Measurements from ENCODE around the gene RPL22.

RPL22 gene

GRCh38 chr1:6175411-6175828 lies 24.0 kb downstream of the RPL22 start:
- no peak for DNase-seq (ENCODE audit: extremely low read depth in 1 of 2, low read depth in 1 of 2)

GRCh38 chr1:6174621-6175410 lies 24.6 kb downstream of the RPL22 start:
- no peak for DNase-seq (ENCODE audit: extremely low read depth in 1 of 2, low read depth in 1 of 2)

GRCh38 chr1:6172549-6172948 lies 26.8 kb downstream of the RPL22 start:
- DNase-seq (ENCODE audit: extremely low read depth in 1 of 2, low read depth in 1 of 2) = no peak

- no peak for DNase-seq (ENCODE audit: extremely low read depth in 1 of 2, low read depth in 1 of 2)
These were observed 27.8 kb downstream of the RPL22 start for GRCh38 chr1:6171548-6172124.

GRCh38 chr1:6170742-6171201 lies 28.6 kb downstream of the RPL22 start:
- no peak for DNase-seq (ENCODE audit: extremely low read depth in 1 of 2, low read depth in 1 of 2)

- DNase-seq (ENCODE audit: extremely low read depth in 1 of 2, low read depth in 1 of 2) = no peak
These were observed 29.2 kb downstream of the RPL22 start for GRCh38 chr1:6170116-6170741.

- DNase-seq (ENCODE audit: extremely low read depth in 1 of 2, low read depth in 1 of 2) = no peak
These were observed 30.3 kb downstream of the RPL22 start for GRCh38 chr1:6168947-6169586.

GRCh38 chr1:6167391-6168303 lies 31.7 kb downstream of the RPL22 start:
- no peak for DNase-seq (ENCODE audit: extremely low read depth in 1 of 2, low read depth in 1 of 2)

GRCh38 chr1:6166655-6167390 lies 32.6 kb downstream of the RPL22 start:
- DNase-seq (ENCODE audit: extremely low read depth in 1 of 2, low read depth in 1 of 2) = no peak

- DNase-seq (ENCODE audit: extremely low read depth in 1 of 2, low read depth in 1 of 2) = no peak
These were observed 33.2 kb downstream of the RPL22 start for GRCh38 chr1:6166221-6166620.

- no peak for DNase-seq (ENCODE audit: extremely low read depth in 1 of 2, low read depth in 1 of 2)
These were observed 33.9 kb downstream of the RPL22 start for GRCh38 chr1:6165441-6165985.

GRCh38 chr1:6165027-6165426 lies 34.4 kb downstream of the RPL22 start:
- no peak for DNase-seq (ENCODE audit: extremely low read depth in 1 of 2, low read depth in 1 of 2)

- no peak for DNase-seq (ENCODE audit: extremely low read depth in 1 of 2, low read depth in 1 of 2)
These were observed 35.3 kb downstream of the RPL22 start for GRCh38 chr1:6163973-6164617.

- no peak for DNase-seq (ENCODE audit: extremely low read depth in 1 of 2, low read depth in 1 of 2)
These were observed 36.0 kb downstream of the RPL22 start for GRCh38 chr1:6163191-6163972.

- DNase-seq (ENCODE audit: extremely low read depth in 1 of 2, low read depth in 1 of 2) = no peak
These were observed 36.6 kb downstream of the RPL22 start for GRCh38 chr1:6162773-6163172.

- no peak for DNase-seq (ENCODE audit: extremely low read depth in 1 of 2, low read depth in 1 of 2)
These were observed 37.1 kb downstream of the RPL22 start for GRCh38 chr1:6162341-6162740.

GRCh38 chr1:6158181-6158580 lies 41.2 kb downstream of the RPL22 start:
- no peak for DNase-seq (ENCODE audit: extremely low read depth in 1 of 2, low read depth in 1 of 2)

- DNase-seq (ENCODE audit: extremely low read depth in 1 of 2, low read depth in 1 of 2) = no peak
These were observed 41.7 kb downstream of the RPL22 start for GRCh38 chr1:6157528-6158174.

Measured in activated CD8-positive, alpha-beta memory T cell treated with anti-CD3 and anti-CD28 coated beads for 1 hour (primary cell).